GM19238 (cell line): ENCODE measurements around the gene IER5.

ENCODE experiments used
- DNase-seq: peaks from one replicate; pipeline ENCODE4 v3.0.0; 2011; ENCODE audit warnings: low spot score; ENCODE audit not compliant: insufficient read length

Gene IER5

DNA sequence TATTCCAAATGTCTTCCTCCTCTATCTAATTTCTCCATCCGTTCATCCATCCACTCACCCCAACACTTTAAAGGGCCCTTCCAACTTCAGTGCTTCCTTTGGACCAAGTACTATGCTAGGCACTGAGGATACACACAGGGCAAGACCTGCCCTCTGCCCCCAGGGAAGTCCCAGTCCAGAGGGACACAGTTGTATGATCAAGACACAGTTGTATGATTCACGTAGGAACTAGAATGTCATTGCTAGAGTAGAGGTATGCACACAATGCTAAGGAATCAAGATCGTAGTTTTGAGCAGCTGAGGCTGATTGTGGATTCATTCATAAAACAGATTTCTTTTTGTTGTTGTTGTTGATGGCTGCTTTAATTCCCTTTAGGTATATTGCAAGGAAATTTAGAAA is 11.6 kb upstream of the IER5 start:
- no peak for DNase-seq

- DNase-seq, result no peak
Measured at GRCh38 chr1:181077576-181078242, 10.8 kb upstream of the IER5 start.

- DNase-seq, result no peak
Measured at GRCh38 chr1:181079382-181079781, 9.1 kb upstream of the IER5 start.

DNA sequence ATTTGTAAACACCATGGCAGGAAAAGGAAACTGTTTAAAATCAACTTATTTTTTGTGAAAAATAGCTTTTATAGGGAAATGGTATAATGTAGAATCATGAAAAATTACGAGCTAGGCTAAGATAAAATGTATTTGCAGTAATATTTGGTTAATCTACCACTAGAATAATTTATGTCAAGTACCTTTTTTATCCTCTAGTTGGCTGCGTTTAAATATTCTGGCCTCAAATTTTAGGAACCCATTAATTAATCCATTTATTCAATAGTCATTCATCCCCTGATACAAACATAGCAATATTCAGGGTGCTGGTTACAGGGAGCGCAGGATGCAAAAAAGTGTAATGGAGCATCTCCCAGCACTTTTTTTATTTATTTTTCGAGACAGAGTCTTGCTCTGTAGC is 8.6 kb upstream of the IER5 start:
- no peak for DNase-seq

DNA sequence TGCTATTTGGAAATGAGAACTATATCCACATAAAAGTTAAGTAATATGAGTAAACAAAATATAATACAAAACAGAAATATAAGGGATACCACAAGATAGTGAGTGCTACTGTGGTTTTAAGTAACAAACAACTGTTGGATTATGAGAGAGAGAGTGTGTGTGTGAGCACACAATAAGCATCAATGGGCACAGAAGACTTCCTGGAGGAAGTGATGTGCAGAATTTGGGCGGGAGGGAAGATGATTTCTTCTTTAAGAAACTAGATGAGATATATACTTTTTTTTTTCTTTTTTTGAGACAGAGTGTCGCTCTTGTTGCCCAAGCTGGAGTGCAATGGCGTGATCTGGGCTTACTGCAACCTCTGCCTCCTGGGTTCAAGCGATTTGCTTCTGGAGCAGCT is 7.9 kb upstream of the IER5 start:
- no peak for DNase-seq

DNA sequence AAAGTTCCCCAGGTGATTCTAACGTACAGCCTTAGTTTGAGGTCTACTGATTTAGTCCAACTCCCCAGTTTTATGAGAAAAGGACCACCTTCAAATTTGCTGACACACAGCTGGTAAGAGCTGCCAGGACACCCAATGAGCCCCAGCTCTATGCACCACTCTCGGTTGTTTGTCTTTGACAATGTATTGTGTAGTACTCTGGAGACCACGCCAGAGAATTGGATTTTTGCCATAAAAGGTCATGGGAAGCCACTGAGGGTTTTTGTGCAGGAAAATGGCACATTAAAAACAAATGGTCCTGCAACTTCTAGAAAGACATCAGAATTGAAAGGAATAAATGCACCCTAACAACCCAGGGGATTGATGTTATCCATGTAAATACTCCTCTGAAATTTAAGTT is 7.1 kb upstream of the IER5 start:
- no peak for DNase-seq

GRCh38 chr1:181083842-181084605 is 4.5 kb upstream of the IER5 start:
- peak; percentile 40 for DNase-seq

- no peak for DNase-seq
Measured at GRCh38 chr1:181084606-181084969, 3.9 kb upstream of the IER5 start.

GRCh38 chr1:181086091-181086490 is 2.4 kb upstream of the IER5 start:
- DNase-seq, result no peak

- DNase-seq, result no peak
Measured at GRCh38 chr1:181086926-181087325, 1.6 kb upstream of the IER5 start.

- no peak for DNase-seq
Measured at GRCh38 chr1:181087400-181087901, 1.0 kb upstream of the IER5 start.

- no peak for DNase-seq
Measured at GRCh38 chr1:181089017-181089675, 646 bp downstream of the IER5 start.

DNA sequence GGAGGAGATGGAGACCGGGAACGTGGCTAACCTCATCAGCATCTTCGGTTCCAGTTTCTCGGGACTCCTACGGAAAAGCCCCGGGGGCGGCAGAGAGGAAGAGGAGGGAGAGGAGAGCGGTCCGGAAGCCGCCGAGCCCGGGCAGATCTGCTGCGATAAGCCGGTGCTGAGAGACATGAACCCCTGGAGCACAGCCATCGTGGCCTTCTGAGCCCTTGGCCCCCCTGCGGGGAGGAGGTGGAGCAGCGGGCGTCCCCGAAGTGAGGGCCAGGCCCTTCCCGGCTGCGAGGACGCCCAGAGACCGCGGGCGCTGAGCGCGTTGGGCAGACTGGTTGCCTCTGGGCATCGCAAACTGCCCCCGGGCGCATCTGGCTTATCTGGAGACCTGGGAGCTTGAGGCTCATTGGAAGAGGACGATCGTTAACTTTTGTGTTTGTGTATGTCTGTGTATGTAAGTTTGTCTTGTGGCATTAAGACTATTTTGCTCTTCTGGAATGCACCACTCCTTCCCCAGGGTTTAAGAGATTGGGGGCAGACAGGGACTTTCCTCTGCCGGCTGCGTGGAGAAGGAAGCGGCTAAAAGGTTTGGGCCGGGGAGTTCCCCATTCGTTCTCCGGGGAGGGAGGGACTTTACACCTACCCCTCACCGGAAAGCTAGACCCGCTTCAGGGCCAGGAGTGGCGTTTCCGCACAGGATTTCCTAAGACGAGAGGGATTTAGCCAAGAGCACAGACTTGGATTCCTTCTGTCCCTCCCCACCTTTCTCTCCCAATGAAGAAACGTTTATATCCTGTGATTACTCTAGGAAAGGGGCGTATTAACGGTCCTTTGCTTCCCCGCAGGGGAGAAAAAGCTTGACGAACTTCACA is 1.4 kb downstream of the IER5 start:
- DNase-seq, result peak; percentile 52

GRCh38 chr1:181090641-181091126 is 2.2 kb downstream of the IER5 start:
- DNase-seq, result no peak

DNA sequence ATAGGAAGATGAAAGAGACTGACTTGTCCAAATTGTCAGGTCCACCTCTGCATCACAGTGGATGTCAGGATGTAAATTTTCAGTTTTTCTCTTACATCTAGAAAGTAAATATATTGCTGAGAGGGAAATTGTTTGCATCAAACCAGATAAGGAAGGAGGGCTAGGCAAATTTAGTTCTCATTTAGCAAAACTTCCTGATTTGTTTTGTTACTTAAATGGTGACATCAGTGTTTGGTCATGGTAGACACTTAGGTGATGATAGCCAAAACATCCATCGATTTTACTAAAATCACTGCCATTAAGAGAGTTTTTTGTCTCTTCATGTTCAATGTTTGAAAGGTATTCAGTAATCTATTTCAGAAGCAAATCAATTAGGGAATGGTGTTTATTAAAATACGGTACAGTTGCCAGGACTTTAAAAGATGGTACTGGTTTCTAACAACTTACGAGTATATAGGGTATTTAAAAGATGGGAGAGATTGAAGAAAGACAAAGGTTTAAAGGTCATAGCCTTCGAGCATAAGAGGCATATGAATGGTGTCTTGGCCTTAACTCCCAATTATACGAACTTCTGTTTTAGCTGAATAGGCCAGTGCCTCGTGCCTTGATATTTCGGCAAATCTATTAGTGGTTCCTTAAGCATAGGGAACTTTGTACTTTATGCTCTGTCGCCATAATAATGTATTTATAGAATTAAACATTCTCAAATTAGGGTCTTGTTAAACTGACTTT is 3.0 kb downstream of the IER5 start:
- no peak for DNase-seq

GRCh38 chr1:181092056-181092455 is 3.6 kb downstream of the IER5 start:
- DNase-seq, result no peak

DNA sequence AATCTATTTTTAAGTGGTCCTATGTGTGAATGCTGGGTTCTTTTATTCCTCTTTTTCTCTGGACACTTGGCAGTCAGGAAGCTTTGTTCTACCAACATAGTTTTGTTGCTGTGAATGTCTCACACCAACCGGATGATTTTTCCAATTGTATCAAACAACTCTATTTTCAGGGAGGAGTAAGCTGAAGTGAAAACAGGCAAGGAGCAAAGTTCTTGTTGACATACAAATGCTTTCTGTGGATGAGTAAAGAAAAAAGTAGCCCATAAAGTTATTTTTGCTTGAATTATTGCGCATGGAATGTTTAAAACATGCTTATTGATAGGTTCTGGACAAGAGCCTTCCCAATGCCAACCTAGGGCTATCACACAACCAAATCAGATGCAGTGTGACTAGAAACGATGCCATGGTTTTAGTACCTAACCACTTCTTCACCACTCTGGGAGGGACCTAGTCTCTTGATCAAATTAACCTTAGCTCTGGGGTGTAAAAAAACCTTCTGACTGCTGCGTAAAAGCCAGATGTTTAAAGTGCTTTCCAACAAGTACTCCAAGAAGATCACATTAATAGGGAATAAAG is 4.5 kb downstream of the IER5 start:
- DNase-seq, result no peak

DNA sequence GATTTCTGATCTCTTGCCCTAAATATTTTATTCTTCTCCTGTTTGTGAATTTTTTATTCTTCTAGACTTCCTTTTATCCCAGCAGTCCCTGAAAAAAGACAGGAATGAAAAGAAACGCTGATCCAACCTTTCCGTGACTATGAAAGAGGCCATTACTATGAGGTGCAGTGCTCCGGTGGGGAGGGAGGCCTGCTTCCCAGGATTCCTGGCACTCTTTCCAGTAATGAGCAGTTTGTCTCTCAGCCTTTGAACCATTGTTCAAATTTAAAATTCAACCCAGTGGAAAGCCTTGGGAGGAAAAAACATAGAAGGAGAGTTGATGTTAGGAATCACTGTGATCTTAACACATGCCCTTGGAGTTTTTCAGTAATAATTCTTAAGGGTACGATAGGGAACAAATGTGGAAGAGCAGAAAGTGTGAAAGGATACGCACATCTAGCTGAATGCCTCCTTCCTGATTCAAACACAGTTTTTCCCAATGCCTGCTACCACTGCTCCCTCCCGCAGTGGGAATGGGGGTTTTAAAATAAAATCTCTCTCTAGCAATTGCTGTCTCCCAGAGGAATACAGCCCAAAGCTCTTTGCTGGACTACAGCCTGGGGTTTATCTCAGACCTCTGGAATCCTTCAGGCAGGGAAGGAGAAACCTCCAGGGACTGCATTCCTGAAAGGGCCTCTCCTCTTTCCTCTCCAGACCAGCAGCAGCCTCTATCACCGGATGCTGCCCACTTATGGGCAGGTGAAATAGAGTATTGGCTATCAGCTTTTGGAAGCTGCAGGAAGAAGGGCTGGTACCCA is 6.1 kb downstream of the IER5 start:
- DNase-seq, result no peak

- no peak for DNase-seq
Measured at GRCh38 chr1:181095260-181095659, 6.8 kb downstream of the IER5 start.
